Endothelial cell of umbilical vein (primary cell): Measurements from ENCODE around the gene PRX. TPM values are rescaled to one million over a fixed set of nuclear protein-coding genes. Genes with fewer than 3 reads are reported as not detected.

Experiments
- BruUV-seq: library from RNA; stranded (reverse); fragments of 400-500 nt; replicated peaks from 2 replicates; lab custom pipeline; 2021; lab: Mats Ljungman, UMichigan
- CTCF ChIA-PET: fragments of 300-600, 350-600 bp; sonication (Branson Sonifier 250); formaldehyde crosslinking; loops from one replicate; lab custom pipeline; 2021; ENCODE audit warnings: antibody characterized with exemption, inconsistent platforms; lab: Charles Lee
- POLR2A ChIA-PET: fragments of 300-600, 350-600 bp; sonication (Branson Sonifier 250); formaldehyde crosslinking; loops from one replicate; lab custom pipeline; 2021; ENCODE audit warnings: antibody characterized with exemption, inconsistent platforms; lab: Charles Lee
- DNase-seq: peaks from one replicate; pipeline ENCODE4 v3.0.0-alpha.2; 2011; ENCODE audit warnings: low read depth, low spot score
- FAIRE-seq: peaks from 2 replicates; lab custom pipeline; 2011; peaks lifted over from hg19 to GRCh38; lab: Jason Lieb, UNC
- H2AFZ ChIP-seq: 2 replicates; pipeline ENCODE4 v1.6.0; 2012; ENCODE audit warnings: low read depth, low read length, control low read depth, inconsistent platforms
- H3K27ac ChIP-seq: 2 replicates; pipeline ENCODE4 v1.5.1; 2011; ENCODE audit warnings: low read depth, mild to moderate bottlenecking, control low read depth, low read length, moderate library complexity; ENCODE audit not compliant: insufficient read depth
- H3K27me3 ChIP-seq, 2 experiments: 2 replicates each; pipeline versions ENCODE4 v1.6.0 to v1.6.1; 2011; ENCODE audit warnings: low read length in 2 of 2, mixed read lengths in 1 of 2; ENCODE audit not compliant: control insufficient read depth in 2 of 2, insufficient read depth in 2 of 2
- H3K36me3 ChIP-seq, 2 experiments: 2 replicates in 1 of 2; 3 replicates in 1 of 2; pipeline ENCODE4 v1.5.1; 2011; ENCODE audit warnings: low read length in 2 of 2, mild to moderate bottlenecking in 1 of 2, moderate library complexity in 1 of 2; ENCODE audit not compliant: control insufficient read depth in 2 of 2, insufficient read depth in 2 of 2; ENCODE audit errors: extremely low read depth in 1 of 2
- H3K4me1 ChIP-seq: 3 replicates; pipeline ENCODE4 v1.5.1; 2011; ENCODE audit warnings: mild to moderate bottlenecking, low read length; ENCODE audit not compliant: control insufficient read depth, insufficient read depth; ENCODE audit errors: extremely low read depth
- H3K4me2 ChIP-seq: 2 replicates; pipeline ENCODE4 v1.6.1; 2011; ENCODE audit warnings: low read length, control low read depth, mixed read lengths; ENCODE audit not compliant: insufficient read depth
- H3K4me3 ChIP-seq, 3 experiments: fragments of 200-600 bp in 1 of 3; sonication (generic), shearing (Covaris generic) in 1 of 3; replicated peaks in 1 of 3; 2 replicates each; pipeline ENCODE4 v1.5.1; 2011 to 2016; ENCODE audit warnings: control low read depth in 3 of 3, low read length in 3 of 3, mild to moderate bottlenecking in 2 of 3, inconsistent platforms in 1 of 3, low read depth in 1 of 3, moderate library complexity in 1 of 3; ENCODE audit not compliant: insufficient read depth in 1 of 3
- H3K79me2 ChIP-seq: 2 replicates; pipeline ENCODE4 v1.6.0; 2012; ENCODE audit warnings: low read length, inconsistent platforms; ENCODE audit not compliant: control insufficient read depth, insufficient read depth
- H3K9ac ChIP-seq: replicated peaks from 2 replicates; pipeline ENCODE3; 2011; ENCODE audit warnings: low read length, control low read depth; ENCODE audit not compliant: insufficient read depth; ENCODE audit errors: extremely low read depth
- H3K9me1 ChIP-seq: replicated peaks from 3 replicates; pipeline ENCODE4 v1.6.0; 2011; ENCODE audit warnings: mild to moderate bottlenecking, low read length; ENCODE audit not compliant: control insufficient read depth, insufficient read depth; ENCODE audit errors: extremely low read depth
- H3K9me3 ChIP-seq: replicated peaks from 2 replicates; pipeline ENCODE4 v1.5.1; 2012; ENCODE audit warnings: low read length, inconsistent platforms; ENCODE audit not compliant: control insufficient read depth, insufficient read depth
- H4K20me1 ChIP-seq: replicated peaks from 2 replicates; pipeline ENCODE3; 2011; ENCODE audit warnings: mild to moderate bottlenecking, low read length; ENCODE audit not compliant: control insufficient read depth, insufficient read depth; ENCODE audit errors: extremely low read depth
- EZH2 ChIP-seq: IDR thresholded peaks from 2 replicates; pipeline ENCODE4 v1.6.1; 2012; ENCODE audit warnings: borderline replicate concordance, low read depth, mild to moderate bottlenecking, moderate library complexity, low read length, inconsistent platforms; ENCODE audit not compliant: severe bottlenecking
- FOS ChIP-seq: IDR thresholded peaks from 2 replicates; pipeline ENCODE4 v1.6.1; 2011; ENCODE audit warnings: mild to moderate bottlenecking, low read length, moderate library complexity, borderline replicate concordance; ENCODE audit not compliant: insufficient read depth
- GATA2 ChIP-seq: IDR thresholded peaks from 2 replicates; pipeline ENCODE4 v1.7.0; 2011; ENCODE audit warnings: low read depth, mild to moderate bottlenecking, moderate library complexity, mixed read lengths, low read length; ENCODE audit not compliant: insufficient read length, insufficient read depth
- JUN ChIP-seq: IDR thresholded peaks from 2 replicates; pipeline ENCODE4 v1.6.1; 2011; ENCODE audit warnings: borderline replicate concordance, low read depth; ENCODE audit not compliant: insufficient read length, insufficient read depth
- MAX ChIP-seq: IDR thresholded peaks from 2 replicates; pipeline ENCODE4 v1.6.1; 2011; ENCODE audit not compliant: insufficient read depth, insufficient read length
- MYC ChIP-seq: IDR thresholded peaks from one replicate; pipeline ENCODE4 v1.6.1; 2011; ENCODE audit warnings: mild to moderate bottlenecking, low read depth, low read length
- POLR2A ChIP-seq: IDR thresholded peaks from 2 replicates; pipeline ENCODE4 v1.6.1; 2012; ENCODE audit warnings: low read depth, mild to moderate bottlenecking, control low read depth, low read length
- POLR2AphosphoS5 ChIP-seq: IDR thresholded peaks from 2 replicates; pipeline ENCODE4 v1.6.1; 2012; ENCODE audit warnings: low read depth, mild to moderate bottlenecking, control low read depth, low read length, moderate library complexity; ENCODE audit not compliant: insufficient read depth
- dilution Hi-C: fragments of 300-500 bp; cut with MboI; formaldehyde crosslinking; loops from one replicate; pipeline ENCODE4 v1.15.0; 2019; ENCODE audit warnings: low sequenced_read_pairs; ENCODE audit not compliant: extremely low pct_ligation_motif_present
- intact Hi-C: fragments of 100-400 bp; cut with micrococcal nuclease; formaldehyde crosslinking; loops from one replicate; pipeline ENCODE4 v1.10.0; 2022
- polyA plus RNA-seq, 4 experiments: library from polyadenylated mRNA; depleted of rRNA in 3 of 4; stranded (reverse) in 3 of 4; unstranded in 1 of 4; fragments of >200 nt; gene quantifications; 2 replicates each; pipeline versions ENCODE4 v1.2.1 to v1.2.3, GENCODE V29; 2011 to 2012; ENCODE audit warnings: missing spikeins in 1 of 4
- total RNA-seq: library from RNA; stranded (reverse); gene quantifications from 2 replicates; pipeline ENCODE4 v1.2.3, GENCODE V29; 2021
- TF ChIP-seq, protein P1 (sequence below), 2 donors: IDR thresholded peaks; 1 replicate in 1 of 2; 2 replicates in 1 of 2; pipeline ENCODE4 v1.5.1; 2011; ENCODE audit warnings: low read length in 2 of 2, mild to moderate bottlenecking in 2 of 2, moderate library complexity in 2 of 2, control low read depth in 1 of 2, inconsistent platforms in 1 of 2, low read depth in 1 of 2; ENCODE audit not compliant: insufficient read depth in 1 of 2; ENCODE audit errors: extremely low read depth in 1 of 2

The PRX gene
- total and polyA plus RNA-seq, 2 donors (not counting 3 experiments of a cell fraction or from before 2014, with no cell fraction given) = 0.80 to 1.3 TPM

DNA sequence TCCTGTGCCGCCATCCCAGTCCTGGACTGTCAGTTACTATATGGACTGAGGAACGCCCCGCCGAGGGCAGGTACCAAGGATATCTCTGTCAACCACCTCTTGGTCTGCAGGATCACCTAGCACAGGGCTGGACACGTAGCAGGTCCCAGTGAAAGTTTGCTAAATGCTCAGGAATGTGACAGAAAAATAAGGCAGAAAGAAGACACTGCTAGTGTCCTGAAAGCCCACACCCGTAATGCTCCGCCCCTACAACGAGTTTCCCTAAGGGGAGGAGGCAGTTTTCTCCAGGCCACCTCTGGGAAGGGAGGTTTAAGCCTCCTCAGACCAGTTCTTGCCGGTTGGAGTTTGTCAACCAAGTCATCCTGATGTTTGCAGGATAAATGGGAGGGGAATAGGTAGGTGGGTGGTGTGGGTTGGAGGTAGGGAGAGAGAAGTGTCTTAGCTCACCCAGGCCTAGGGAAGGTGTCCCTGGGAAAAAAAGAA lies 32.6 kb upstream of the PRX start:
- Histone ChIP-seq H3K4me1 (peaks cover 9% of the 10 kb centered on the region), H3K79me2 (peaks cover 29% of the 10 kb centered on the region), H3K9ac (no peak overlapping the region), H3K4me3 (no peak overlapping the region), H2AFZ (no peak overlapping the region), H4K20me1 (no peaks in the 10 kb centered on the region), H3K36me3 (peaks cover 9 to 11% of the 10 kb centered on the region in 2 experiments), H3K4me2 (no peak overlapping the region), H3K9me1 (no peaks in the 10 kb centered on the region), H3K9me3 (no peaks in the 10 kb centered on the region), H3K27ac (no peak overlapping the region), H3K27me3 (no peaks in the 10 kb centered on the region)
- TF ChIP-seq EZH2 (no peak), POLR2A (no peak), FOS (no peak), MYC (no peak), POLR2AphosphoS5 (no peak), MAX (no peak), GATA2 (no peak), JUN (no peak)
- TF ChIP-seq, protein P1, sequence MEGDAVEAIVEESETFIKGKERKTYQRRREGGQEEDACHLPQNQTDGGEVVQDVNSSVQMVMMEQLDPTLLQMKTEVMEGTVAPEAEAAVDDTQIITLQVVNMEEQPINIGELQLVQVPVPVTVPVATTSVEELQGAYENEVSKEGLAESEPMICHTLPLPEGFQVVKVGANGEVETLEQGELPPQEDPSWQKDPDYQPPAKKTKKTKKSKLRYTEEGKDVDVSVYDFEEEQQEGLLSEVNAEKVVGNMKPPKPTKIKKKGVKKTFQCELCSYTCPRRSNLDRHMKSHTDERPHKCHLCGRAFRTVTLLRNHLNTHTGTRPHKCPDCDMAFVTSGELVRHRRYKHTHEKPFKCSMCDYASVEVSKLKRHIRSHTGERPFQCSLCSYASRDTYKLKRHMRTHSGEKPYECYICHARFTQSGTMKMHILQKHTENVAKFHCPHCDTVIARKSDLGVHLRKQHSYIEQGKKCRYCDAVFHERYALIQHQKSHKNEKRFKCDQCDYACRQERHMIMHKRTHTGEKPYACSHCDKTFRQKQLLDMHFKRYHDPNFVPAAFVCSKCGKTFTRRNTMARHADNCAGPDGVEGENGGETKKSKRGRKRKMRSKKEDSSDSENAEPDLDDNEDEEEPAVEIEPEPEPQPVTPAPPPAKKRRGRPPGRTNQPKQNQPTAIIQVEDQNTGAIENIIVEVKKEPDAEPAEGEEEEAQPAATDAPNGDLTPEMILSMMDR (IDR thresholded peaks at IDR 0.05; ENCODE audit: extremely low read depth in 1 of 2, insufficient read depth in 1 of 2, low read depth in 1 of 2, low read length in 2 of 2) = no peak
- FAIRE-seq (no peak), DNase-seq (no peak)
- ChIA-PET POLR2A (no interaction called here), CTCF (interaction anchor here (1.0 to 3.5 kb wide), 3 partner anchors 19 to 141 kb away, joined by 3 to 25 read pairs (median 5); no protein-coding TSS in a partner anchor)
- BruUV-seq = no TSS peak
- dilution Hi-C loops (no loop called here), intact Hi-C loops (loop anchor here (10.0 kb wide), 1 partner anchor 359 kb away; no protein-coding TSS in a partner anchor)
